SK-N-SH (cell line): ENCODE data around the gene MMAA.

ENCODE experiments used
- MXI1 ChIP-seq: IDR thresholded peaks from 2 replicates; pipeline ENCODE4 v1.6.1; 2012; ENCODE audit warnings: mild to moderate bottlenecking, low read depth, low read length, improper control_type of control experiment
- RCOR1 ChIP-seq: fragments of 150-350 bp; IDR thresholded peaks from 2 replicates; pipeline ENCODE4 v1.6.1; 2017; ENCODE audit warnings: antibody characterized with exemption, low read length
- TAF1 ChIP-seq: IDR thresholded peaks from 2 replicates; pipeline ENCODE4 v1.6.1; 2012; ENCODE audit warnings: low read depth, mild to moderate bottlenecking, low read length, moderate library complexity, borderline replicate concordance

GRCh38 chr4:145587088-145587754 lies 32.0 kb upstream of the MMAA start:
- TF ChIP-seq RCOR1: no peak
- TF ChIP-seq TAF1: no peak
- no peak for TF ChIP-seq MXI1
